SU-DHL-6 (cell line): ENCODE measurements around the gene PRSS12.

ENCODE experiments used
- H2AFZ ChIP-seq: fragments of 200-600 bp; sonication (generic); 2 replicates; pipeline ENCODE4 v1.6.1; 2014; ENCODE audit warnings: low read depth, mild to moderate bottlenecking, moderate library complexity, mixed read lengths, antibody characterized with exemption, low read length; ENCODE audit not compliant: severe bottlenecking
- H3F3A ChIP-seq: fragments of 200-600 bp; shearing (Covaris generic); 2 replicates; pipeline ENCODE4 v1.6.0; 2016; ENCODE audit warnings: antibody characterized with exemption, mild to moderate bottlenecking; ENCODE audit not compliant: insufficient read depth
- H3K27ac ChIP-seq: fragments of 200-600 bp; sonication (generic); 2 replicates; pipeline ENCODE4 v1.5.1; 2016; ENCODE audit warnings: low read depth, mild to moderate bottlenecking, low read length, moderate library complexity, mixed read lengths
- H3K27me3 ChIP-seq: fragments of 200-600 bp; sonication (generic), shearing (Covaris generic); 2 replicates; pipeline ENCODE4 v1.6.0; 2014; ENCODE audit warnings: mild to moderate bottlenecking, low read length
- H3K36me3 ChIP-seq: fragments of 200-600 bp; sonication (generic); 2 replicates; pipeline ENCODE4 v1.6.1; 2014; ENCODE audit warnings: mild to moderate bottlenecking, low read length, mixed read lengths
- H3K4me2 ChIP-seq: fragments of 300-600, 200-600 bp; shearing (Covaris generic), sonication (generic); 2 replicates; pipeline ENCODE4 v1.6.0; 2014; ENCODE audit warnings: low read length, low read depth, mild to moderate bottlenecking; ENCODE audit not compliant: poor library complexity, severe bottlenecking
- H3K4me3 ChIP-seq: fragments of 200-600 bp; sonication (generic); 2 replicates; pipeline ENCODE4 v1.5.1; 2014; ENCODE audit warnings: antibody characterized with exemption, low read length, mild to moderate bottlenecking, mixed read lengths; ENCODE audit not compliant: insufficient read depth, poor library complexity, severe bottlenecking
- H3K79me2 ChIP-seq: fragments of 200-600 bp; sonication (generic); 2 replicates; pipeline ENCODE4 v1.6.1; 2014; ENCODE audit warnings: mild to moderate bottlenecking, low read length, moderate library complexity; ENCODE audit not compliant: insufficient read depth
- H3K9ac ChIP-seq: fragments of 200-600 bp; sonication (generic); 2 replicates; pipeline ENCODE4 v1.7.0; 2014; ENCODE audit warnings: mild to moderate bottlenecking, low read length
- H3K9me2 ChIP-seq: fragments of 200-600 bp; sonication (generic); replicated peaks from 2 replicates; pipeline ENCODE4 v1.6.1; 2014; ENCODE audit warnings: low read length; ENCODE audit not compliant: insufficient read depth
- H3K9me3 ChIP-seq: fragments of 200-600 bp; sonication (generic); 2 replicates; pipeline ENCODE4 v1.6.1; 2014; ENCODE audit warnings: low read length, mixed read lengths; ENCODE audit not compliant: insufficient read depth
- H4K20me1 ChIP-seq: fragments of 200-600 bp; sonication (generic); 2 replicates; pipeline ENCODE4 v1.6.1; 2014; ENCODE audit warnings: low read depth, mild to moderate bottlenecking, antibody characterized with exemption, low read length, moderate library complexity, mixed read lengths
- EZH2phosphoT487 ChIP-seq: fragments of 200-600 bp; sonication (generic), shearing (Covaris generic); conservative IDR thresholded peaks from 2 replicates; pipeline ENCODE4 v1.6.1; 2018; ENCODE audit warnings: mild to moderate bottlenecking, antibody characterized with exemption, low read length, moderate library complexity, mixed read lengths
- TF ChIP-seq, protein P1 (sequence below): fragments of 200-600 bp; sonication (generic); IDR thresholded peaks from one replicate; pipeline ENCODE4 v1.5.1; 2017; ENCODE audit warnings: antibody characterized with exemption, mild to moderate bottlenecking, low read length, moderate library complexity; ENCODE audit not compliant: insufficient read depth, poor library complexity, severe bottlenecking

Gene PRSS12

DNA sequence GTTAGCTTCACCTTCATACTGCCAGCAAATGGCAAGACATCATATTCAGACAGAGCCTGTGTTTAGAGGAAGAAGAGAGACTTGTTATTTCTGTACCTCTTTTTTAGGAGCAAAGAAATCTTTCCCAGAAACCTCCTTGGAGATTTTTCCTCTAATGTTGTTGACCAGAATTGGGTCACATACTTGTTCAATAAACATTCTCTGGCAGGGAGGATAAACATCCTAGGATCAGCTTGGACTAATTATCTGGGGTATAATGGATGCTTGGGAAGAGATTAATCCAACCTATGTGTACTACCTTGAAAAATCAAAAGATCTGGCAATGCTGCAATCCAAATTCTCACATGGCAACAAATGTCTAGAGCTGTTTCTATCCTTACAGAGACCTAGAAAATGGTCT is 8.4 kb upstream of the PRSS12 start:
- no peak overlapping the region for H2AFZ ChIP-seq
- no peaks in the 10 kb centered on the region for H3K79me2 ChIP-seq
- H3K27me3 ChIP-seq: no peaks in the 10 kb centered on the region
- no peaks in the 10 kb centered on the region for H3F3A ChIP-seq
- no peak overlapping the region for H3K27ac ChIP-seq
- H4K20me1 ChIP-seq: no peaks in the 10 kb centered on the region
- H3K9me3 ChIP-seq: no peaks in the 10 kb centered on the region
- H3K9me2 ChIP-seq: no peaks in the 10 kb centered on the region
- H3K4me2 ChIP-seq: no peak overlapping the region
- H3K9ac ChIP-seq: no peak overlapping the region
- H3K36me3 ChIP-seq: no peaks in the 10 kb centered on the region
- TF ChIP-seq EZH2phosphoT487: no peak
- TF ChIP-seq, protein P1, sequence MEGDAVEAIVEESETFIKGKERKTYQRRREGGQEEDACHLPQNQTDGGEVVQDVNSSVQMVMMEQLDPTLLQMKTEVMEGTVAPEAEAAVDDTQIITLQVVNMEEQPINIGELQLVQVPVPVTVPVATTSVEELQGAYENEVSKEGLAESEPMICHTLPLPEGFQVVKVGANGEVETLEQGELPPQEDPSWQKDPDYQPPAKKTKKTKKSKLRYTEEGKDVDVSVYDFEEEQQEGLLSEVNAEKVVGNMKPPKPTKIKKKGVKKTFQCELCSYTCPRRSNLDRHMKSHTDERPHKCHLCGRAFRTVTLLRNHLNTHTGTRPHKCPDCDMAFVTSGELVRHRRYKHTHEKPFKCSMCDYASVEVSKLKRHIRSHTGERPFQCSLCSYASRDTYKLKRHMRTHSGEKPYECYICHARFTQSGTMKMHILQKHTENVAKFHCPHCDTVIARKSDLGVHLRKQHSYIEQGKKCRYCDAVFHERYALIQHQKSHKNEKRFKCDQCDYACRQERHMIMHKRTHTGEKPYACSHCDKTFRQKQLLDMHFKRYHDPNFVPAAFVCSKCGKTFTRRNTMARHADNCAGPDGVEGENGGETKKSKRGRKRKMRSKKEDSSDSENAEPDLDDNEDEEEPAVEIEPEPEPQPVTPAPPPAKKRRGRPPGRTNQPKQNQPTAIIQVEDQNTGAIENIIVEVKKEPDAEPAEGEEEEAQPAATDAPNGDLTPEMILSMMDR: no peak
- H3K4me3 ChIP-seq: no peak overlapping the region

DNA sequence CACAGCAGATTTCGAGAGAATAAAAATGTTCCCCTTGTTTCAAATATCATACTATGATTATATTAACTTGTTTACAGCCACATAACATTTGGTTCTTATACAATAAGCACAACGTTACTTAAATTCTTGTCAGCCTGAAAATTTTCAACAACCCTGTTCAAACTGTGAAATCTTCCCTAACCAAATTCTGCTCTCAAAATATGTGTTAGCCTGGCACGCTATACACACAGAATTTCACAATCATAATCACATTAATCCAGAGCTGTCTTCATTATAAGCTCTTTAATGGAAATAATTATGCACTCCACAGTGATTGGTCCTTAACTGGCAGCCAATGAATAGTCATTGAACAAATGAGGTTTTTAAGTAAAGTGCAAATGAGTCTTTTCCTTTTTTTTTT is 7.3 kb upstream of the PRSS12 start:
- H3K4me3 ChIP-seq: no peak overlapping the region
- H3F3A ChIP-seq: no peaks in the 10 kb centered on the region
- H3K79me2 ChIP-seq: no peaks in the 10 kb centered on the region
- no peaks in the 10 kb centered on the region for H3K9me2 ChIP-seq
- no peaks in the 10 kb centered on the region for H4K20me1 ChIP-seq
- H3K27ac ChIP-seq: no peak overlapping the region
- TF ChIP-seq EZH2phosphoT487: no peak
- TF ChIP-seq, protein P1: no peak
- no peak overlapping the region for H3K4me2 ChIP-seq
- H2AFZ ChIP-seq: no peak overlapping the region
- no peaks in the 10 kb centered on the region for H3K9me3 ChIP-seq
- no peak overlapping the region for H3K9ac ChIP-seq
- no peaks in the 10 kb centered on the region for H3K27me3 ChIP-seq
- H3K36me3 ChIP-seq: no peaks in the 10 kb centered on the region

- Histone ChIP-seq H3K9me3 (no peaks in the 10 kb centered on the region), H3K27ac (no peak overlapping the region), H3K4me2 (no peak overlapping the region), H3K9ac (no peak overlapping the region), H3K36me3 (no peaks in the 10 kb centered on the region), H2AFZ (no peak overlapping the region), H3K79me2 (no peaks in the 10 kb centered on the region), H3K4me3 (no peak overlapping the region), H3K9me2 (no peaks in the 10 kb centered on the region), H3K27me3 (no peaks in the 10 kb centered on the region), H4K20me1 (no peaks in the 10 kb centered on the region), H3F3A (no peaks in the 10 kb centered on the region)
- TF ChIP-seq, protein P1: no peak
- TF ChIP-seq EZH2phosphoT487: no peak
Observed at GRCh38 chr4:118357601-118358000, 4.8 kb upstream of the PRSS12 start.

- no peak overlapping the region for H3K9ac ChIP-seq
- TF ChIP-seq, protein P1: no peak
- no peak for TF ChIP-seq EZH2phosphoT487
- no peak overlapping the region for H3K4me2 ChIP-seq
- no peak overlapping the region for H3K4me3 ChIP-seq
- H3K27me3 ChIP-seq: no peaks in the 10 kb centered on the region
- no peaks in the 10 kb centered on the region for H3K79me2 ChIP-seq
- H4K20me1 ChIP-seq: no peaks in the 10 kb centered on the region
- H3F3A ChIP-seq: no peaks in the 10 kb centered on the region
- H3K36me3 ChIP-seq: no peaks in the 10 kb centered on the region
- H3K9me3 ChIP-seq: no peaks in the 10 kb centered on the region
- no peak overlapping the region for H3K27ac ChIP-seq
- H2AFZ ChIP-seq: no peak overlapping the region
- no peaks in the 10 kb centered on the region for H3K9me2 ChIP-seq
Observed at GRCh38 chr4:118356731-118357130, 3.9 kb upstream of the PRSS12 start.
